HepG2 (cell line): ENCODE results near the gene KIF7. TPM values are rescaled to one million over a fixed set of nuclear protein-coding genes. Genes with fewer than 3 reads are reported as not detected.

Experiments
- BORCS8-MEF2B ChIP-seq: sonication (generic); formaldehyde crosslinking; IDR thresholded peaks from 2 replicates; pipeline ENCODE4 v1.8.0; 2022; ENCODE audit warnings: mild to moderate bottlenecking, missing genetic modification reagents
- CEBPB ChIP-seq: IDR thresholded peaks from 2 replicates; pipeline ENCODE4 v1.6.1; 2011; ENCODE audit warnings: low read depth, low read length, improper control_type of control experiment, borderline replicate concordance
- GTF2F1 ChIP-seq: fragments of 150-350 bp; IDR thresholded peaks from 2 replicates; pipeline ENCODE4 v1.6.1; 2014; ENCODE audit warnings: low read length
- KMT2A ChIP-seq: sonication (generic); formaldehyde crosslinking; IDR thresholded peaks from 2 replicates; pipeline ENCODE4 v1.4.0; 2020; ENCODE audit warnings: missing genetic modification reagents
- NR2F1 ChIP-seq, 2 experiments: fragments of 450-650 bp in 1 of 2; formaldehyde crosslinking in 1 of 2; IDR thresholded peaks; 2 replicates each; pipeline versions ENCODE4 v1.5.0 to v1.6.1; 2016 to 2020; ENCODE audit warnings: mild to moderate bottlenecking in 1 of 2, missing compliant biosample characterization in 1 of 2, missing genetic modification reagents in 1 of 2, moderate library complexity in 1 of 2
- REPIN1 ChIP-seq: sonication (generic); formaldehyde crosslinking; IDR thresholded peaks from 2 replicates; pipeline ENCODE4 v1.8.0; 2022; ENCODE audit warnings: missing genetic modification reagents, low read depth, mild to moderate bottlenecking, borderline replicate concordance
- SMARCE1 ChIP-seq: fragments of 450-650 bp; IDR thresholded peaks from 2 replicates; pipeline ENCODE4 v1.6.1; 2017; ENCODE audit warnings: borderline replicate concordance
- SP1 ChIP-seq, 2 experiments: fragments of 450-650 bp in 1 of 2; sonication (generic) in 1 of 2; formaldehyde crosslinking in 1 of 2; IDR thresholded peaks; 2 replicates each; pipeline versions ENCODE4 v1.4.0 to v1.6.1; 2016 to 2020; ENCODE audit warnings: missing genetic modification reagents in 1 of 2
- THAP11 ChIP-seq: IDR thresholded peaks from 2 replicates; pipeline ENCODE4 v1.6.1; 2016; ENCODE audit warnings: missing biosample characterization, missing genetic modification reagents
- ZNF263 ChIP-seq: sonication (generic); formaldehyde crosslinking; IDR thresholded peaks from 2 replicates; pipeline ENCODE4 v1.4.0; 2020; ENCODE audit warnings: missing genetic modification reagents
- ZNF33B ChIP-seq: sonication (generic); formaldehyde crosslinking; IDR thresholded peaks from 2 replicates; pipeline ENCODE4 v1.5.1; 2020; ENCODE audit warnings: mild to moderate bottlenecking, missing genetic modification reagents
- ZNF768 ChIP-seq: sonication (generic); formaldehyde crosslinking; IDR thresholded peaks from 2 replicates; pipeline ENCODE4 v1.4.0; 2020; ENCODE audit warnings: missing genetic modification reagents
- ZNF788 ChIP-seq: sonication (generic); formaldehyde crosslinking; IDR thresholded peaks from 2 replicates; pipeline ENCODE4 v1.5.0; 2020; ENCODE audit warnings: mild to moderate bottlenecking, missing genetic modification reagents, borderline replicate concordance
- ZNF879 ChIP-seq: sonication (generic); formaldehyde crosslinking; IDR thresholded peaks from 2 replicates; pipeline ENCODE4 v1.8.1; 2023; ENCODE audit warnings: missing genetic modification reagents
- polyA plus RNA-seq, 8 experiments: library from polyadenylated mRNA; depleted of rRNA in 3 of 8; stranded (reverse) in 7 of 8; unstranded in 1 of 8; fragments of >200 nt; fragmentation: Illumina TruSeq in 4 of 8; extraction: Trizol in 4 of 8; gene quantifications; 2 replicates each; pipeline versions ENCODE4 v1.2.1 to v1.2.3, GENCODE V29; 2011 to 2016; ENCODE audit warnings: low read depth in 4 of 8, missing spikeins in 1 of 8, mixed read lengths in 1 of 8; ENCODE audit not compliant: insufficient read depth in 1 of 8
- total RNA-seq, 5 experiments: library from RNA; depleted of rRNA; stranded (reverse); fragments of >200 nt; fragmentation: Illumina TruSeq; extraction: Trizol; gene quantifications; 2 replicates each; pipeline ENCODE4 v1.2.3, GENCODE V29; 2016; ENCODE audit warnings: low read depth in 1 of 5
- TF ChIP-seq, protein P1 (sequence below): sonication (generic); formaldehyde crosslinking; IDR thresholded peaks from 2 replicates; pipeline ENCODE4 v1.8.1; 2023; ENCODE audit warnings: mild to moderate bottlenecking, missing genetic modification reagents
- TF ChIP-seq, protein P2 (sequence below): IDR thresholded peaks from 2 replicates; pipeline ENCODE4 v1.6.1; 2012; ENCODE audit warnings: inconsistent platforms
- TF ChIP-seq, protein P3 (sequence below): sonication (generic); formaldehyde crosslinking; IDR thresholded peaks from 2 replicates; pipeline ENCODE4 v1.4.0; 2020; ENCODE audit warnings: missing genetic modification reagents
- TF ChIP-seq, protein P4 (sequence below): sonication (generic); formaldehyde crosslinking; IDR thresholded peaks from 2 replicates; pipeline ENCODE4 v1.9.0; 2021; ENCODE audit warnings: missing genetic modification reagents, borderline replicate concordance
- TF ChIP-seq, protein P5 (sequence below): sonication (generic); formaldehyde crosslinking; IDR thresholded peaks from 2 replicates; pipeline ENCODE4 v1.4.0; 2020; ENCODE audit warnings: missing genetic modification reagents
- TF ChIP-seq, protein P6 (sequence below): sonication (generic); formaldehyde crosslinking; IDR thresholded peaks from 2 replicates; pipeline ENCODE4 v1.8.0; 2022; ENCODE audit warnings: mild to moderate bottlenecking, missing genetic modification reagents, moderate library complexity

The KIF7 gene
- total and polyA plus RNA-seq, 2 of the 13 experiments (the other 11 are each of a cell fraction or from before 2014, with no cell fraction given) = 1.5 to 6.2 TPM

DNA sequence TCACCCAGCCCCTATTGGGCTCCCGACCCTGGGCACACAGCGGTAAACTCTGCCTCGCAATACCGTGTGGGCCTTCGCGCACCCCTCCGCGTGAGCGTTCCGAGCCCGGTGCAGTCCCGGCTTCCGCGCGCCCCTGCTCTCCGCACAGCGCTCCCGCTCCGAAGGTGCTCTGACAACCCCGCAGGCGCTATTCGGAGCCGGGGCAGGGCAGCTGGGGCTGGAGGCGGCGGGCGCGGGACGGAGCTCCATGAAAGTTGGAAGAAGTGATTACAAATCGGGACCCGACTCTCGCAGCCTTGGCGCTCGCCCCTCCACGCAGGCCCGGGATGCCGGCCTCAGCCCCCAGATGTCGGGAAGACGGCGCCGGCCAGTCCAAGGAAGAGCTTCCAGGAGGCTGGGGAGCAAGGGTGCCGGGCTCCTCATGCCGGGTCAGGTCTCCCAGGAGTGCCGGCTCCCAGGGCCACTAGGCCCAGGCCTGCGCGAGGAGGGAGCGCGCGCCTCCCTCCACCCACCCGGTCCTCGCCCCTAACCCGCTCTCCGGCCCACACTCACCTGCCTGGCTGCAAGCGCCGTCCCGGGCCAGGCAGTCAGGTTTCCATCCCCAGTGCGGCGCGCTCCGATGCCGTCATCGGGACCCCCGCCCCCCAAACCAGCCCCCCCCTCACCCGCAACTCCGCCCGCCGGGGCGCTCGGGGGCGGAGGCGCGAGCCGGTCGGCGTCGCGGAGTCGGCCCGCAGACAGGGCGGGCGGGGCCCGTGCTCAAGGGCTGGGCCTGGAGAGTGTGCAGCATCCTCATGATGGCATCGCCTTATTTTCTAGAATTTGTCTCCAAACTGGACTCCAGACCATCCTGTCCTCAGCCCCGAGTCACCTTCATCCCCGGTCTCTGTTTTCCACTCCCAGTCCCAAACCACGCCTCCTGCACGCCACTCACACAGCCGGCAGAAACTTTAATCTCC, at the start of gene KIF7 (continued):
- TF ChIP-seq, protein P1, sequence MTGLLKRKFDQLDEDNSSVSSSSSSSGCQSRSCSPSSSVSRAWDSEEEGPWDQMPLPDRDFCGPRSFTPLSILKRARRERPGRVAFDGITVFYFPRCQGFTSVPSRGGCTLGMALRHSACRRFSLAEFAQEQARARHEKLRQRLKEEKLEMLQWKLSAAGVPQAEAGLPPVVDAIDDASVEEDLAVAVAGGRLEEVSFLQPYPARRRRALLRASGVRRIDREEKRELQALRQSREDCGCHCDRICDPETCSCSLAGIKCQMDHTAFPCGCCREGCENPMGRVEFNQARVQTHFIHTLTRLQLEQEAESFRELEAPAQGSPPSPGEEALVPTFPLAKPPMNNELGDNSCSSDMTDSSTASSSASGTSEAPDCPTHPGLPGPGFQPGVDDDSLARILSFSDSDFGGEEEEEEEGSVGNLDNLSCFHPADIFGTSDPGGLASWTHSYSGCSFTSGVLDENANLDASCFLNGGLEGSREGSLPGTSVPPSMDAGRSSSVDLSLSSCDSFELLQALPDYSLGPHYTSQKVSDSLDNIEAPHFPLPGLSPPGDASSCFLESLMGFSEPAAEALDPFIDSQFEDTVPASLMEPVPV (CRISPR knock-in tag) = 0 out of 2 replicates have a peak, but pooled peaks have one; percentile 36
- TF ChIP-seq GTF2F1 (no peak), ZNF879 (CRISPR knock-in tag) (no peak), SP1 (IDR thresholded peaks at IDR 0.05) (no peak), SP1 (CRISPR knock-in tag; IDR thresholded peaks at IDR 0.05) (0 out of 2 replicates have a peak, but pooled peaks have one; percentile 28), REPIN1 (CRISPR knock-in tag) (0 out of 2 replicates have a peak, but pooled peaks have one; percentile 21), KMT2A (CRISPR knock-in tag) (0 out of 2 replicates have a peak, but pooled peaks have one; percentile 19), THAP11 (no peak), ZNF33B (0 out of 2 replicates have a peak, but pooled peaks have one; percentile 21), ZNF768 (0 out of 2 replicates have a peak, but pooled peaks have one; percentile 40), NR2F1 (CRISPR knock-in tag; IDR thresholded peaks at IDR 0.05) (no peak), ZNF788 (CRISPR knock-in tag) (0 out of 2 replicates have a peak, but pooled peaks have one; percentile 29), CEBPB (no peak), SMARCE1 (no peak), BORCS8-MEF2B (peak; percentile 56; the same call in 1 of the 2 replicates), ZNF263 (CRISPR knock-in tag) (0 out of 2 replicates have a peak, but pooled peaks have one; percentile 35)
- TF ChIP-seq, protein P2, sequence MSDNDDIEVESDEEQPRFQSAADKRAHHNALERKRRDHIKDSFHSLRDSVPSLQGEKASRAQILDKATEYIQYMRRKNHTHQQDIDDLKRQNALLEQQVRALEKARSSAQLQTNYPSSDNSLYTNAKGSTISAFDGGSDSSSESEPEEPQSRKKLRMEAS = peak; percentile 17; the same call in 1 of the 2 replicates
- TF ChIP-seq, protein P3, sequence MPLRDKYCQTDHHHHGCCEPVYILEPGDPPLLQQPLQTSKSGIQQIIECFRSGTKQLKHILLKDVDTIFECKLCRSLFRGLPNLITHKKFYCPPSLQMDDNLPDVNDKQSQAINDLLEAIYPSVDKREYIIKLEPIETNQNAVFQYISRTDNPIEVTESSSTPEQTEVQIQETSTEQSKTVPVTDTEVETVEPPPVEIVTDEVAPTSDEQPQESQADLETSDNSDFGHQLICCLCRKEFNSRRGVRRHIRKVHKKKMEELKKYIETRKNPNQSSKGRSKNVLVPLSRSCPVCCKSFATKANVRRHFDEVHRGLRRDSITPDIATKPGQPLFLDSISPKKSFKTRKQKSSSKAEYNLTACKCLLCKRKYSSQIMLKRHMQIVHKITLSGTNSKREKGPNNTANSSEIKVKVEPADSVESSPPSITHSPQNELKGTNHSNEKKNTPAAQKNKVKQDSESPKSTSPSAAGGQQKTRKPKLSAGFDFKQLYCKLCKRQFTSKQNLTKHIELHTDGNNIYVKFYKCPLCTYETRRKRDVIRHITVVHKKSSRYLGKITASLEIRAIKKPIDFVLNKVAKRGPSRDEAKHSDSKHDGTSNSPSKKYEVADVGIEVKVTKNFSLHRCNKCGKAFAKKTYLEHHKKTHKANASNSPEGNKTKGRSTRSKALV (CRISPR knock-in tag) = peak; percentile 96
- TF ChIP-seq, protein P4, sequence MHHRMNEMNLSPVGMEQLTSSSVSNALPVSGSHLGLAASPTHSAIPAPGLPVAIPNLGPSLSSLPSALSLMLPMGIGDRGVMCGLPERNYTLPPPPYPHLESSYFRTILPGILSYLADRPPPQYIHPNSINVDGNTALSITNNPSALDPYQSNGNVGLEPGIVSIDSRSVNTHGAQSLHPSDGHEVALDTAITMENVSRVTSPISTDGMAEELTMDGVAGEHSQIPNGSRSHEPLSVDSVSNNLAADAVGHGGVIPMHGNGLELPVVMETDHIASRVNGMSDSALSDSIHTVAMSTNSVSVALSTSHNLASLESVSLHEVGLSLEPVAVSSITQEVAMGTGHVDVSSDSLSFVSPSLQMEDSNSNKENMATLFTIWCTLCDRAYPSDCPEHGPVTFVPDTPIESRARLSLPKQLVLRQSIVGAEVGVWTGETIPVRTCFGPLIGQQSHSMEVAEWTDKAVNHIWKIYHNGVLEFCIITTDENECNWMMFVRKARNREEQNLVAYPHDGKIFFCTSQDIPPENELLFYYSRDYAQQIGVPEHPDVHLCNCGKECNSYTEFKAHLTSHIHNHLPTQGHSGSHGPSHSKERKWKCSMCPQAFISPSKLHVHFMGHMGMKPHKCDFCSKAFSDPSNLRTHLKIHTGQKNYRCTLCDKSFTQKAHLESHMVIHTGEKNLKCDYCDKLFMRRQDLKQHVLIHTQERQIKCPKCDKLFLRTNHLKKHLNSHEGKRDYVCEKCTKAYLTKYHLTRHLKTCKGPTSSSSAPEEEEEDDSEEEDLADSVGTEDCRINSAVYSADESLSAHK (CRISPR knock-in tag) = no peak
- TF ChIP-seq, protein P5, sequence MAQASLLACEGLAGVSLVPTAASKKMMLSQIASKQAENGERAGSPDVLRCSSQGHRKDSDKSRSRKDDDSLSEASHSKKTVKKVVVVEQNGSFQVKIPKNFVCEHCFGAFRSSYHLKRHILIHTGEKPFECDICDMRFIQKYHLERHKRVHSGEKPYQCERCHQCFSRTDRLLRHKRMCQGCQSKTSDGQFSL (CRISPR knock-in tag) = 0 out of 2 replicates have a peak, but pooled peaks have one; percentile 76
- TF ChIP-seq, protein P6, sequence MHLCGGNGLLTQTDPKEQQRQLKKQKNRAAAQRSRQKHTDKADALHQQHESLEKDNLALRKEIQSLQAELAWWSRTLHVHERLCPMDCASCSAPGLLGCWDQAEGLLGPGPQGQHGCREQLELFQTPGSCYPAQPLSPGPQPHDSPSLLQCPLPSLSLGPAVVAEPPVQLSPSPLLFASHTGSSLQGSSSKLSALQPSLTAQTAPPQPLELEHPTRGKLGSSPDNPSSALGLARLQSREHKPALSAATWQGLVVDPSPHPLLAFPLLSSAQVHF (CRISPR knock-in tag) = 0 out of 2 replicates have a peak, but pooled peaks have one; percentile 47
